Measurements from ENCODE around the gene MPPED2.

Gene MPPED2

GRCh38 chr11:30535818-30536217 lies 50.3 kb downstream of the MPPED2 start:
- Histone ChIP-seq H3K79me2 (ENCODE audit: low read length) (no peaks in the 10 kb centered on the region), H3K4me1 (ENCODE audit: low read length) (no peaks in the 10 kb centered on the region), H3K9me3 (replicated peaks; ENCODE audit: insufficient read depth, low read length) (no peaks in the 10 kb centered on the region), H3K27ac (ENCODE audit: low read length) (no peak overlapping the region), H3K9me2 (replicated peaks; ENCODE audit: insufficient read depth, low read length) (no peaks in the 10 kb centered on the region), H3K9ac (ENCODE audit: low read length) (no peak overlapping the region), H3K4me3 (ENCODE audit: low read length) (no peak overlapping the region), H3F3A (ENCODE audit: insufficient read depth, low read length) (no peaks in the 10 kb centered on the region), H2AFZ (ENCODE audit: low read length) (no peak overlapping the region), H3K36me3 (replicated peaks; ENCODE audit: insufficient read depth, low read length) (no peaks in the 10 kb centered on the region), H4K20me1 (ENCODE audit: insufficient read depth, low read length) (no peaks in the 10 kb centered on the region), H3K4me2 (ENCODE audit: low read depth, low read length) (no peak overlapping the region), H3K27me3 (replicated peaks; ENCODE audit: insufficient read depth, low read length) (no peaks in the 10 kb centered on the region)
- TF ChIP-seq EZH2 (optimal IDR thresholded peaks at IDR 0.05; ENCODE audit: low read depth, low read length) (no peak), EZH2phosphoT487 (IDR thresholded peaks at IDR 0.05; ENCODE audit: low read length) (no peak)
- no peak for DNase-seq

- Histone ChIP-seq H3K27ac (ENCODE audit: low read length) (no peak overlapping the region), H3K4me3 (ENCODE audit: low read length) (no peak overlapping the region), H2AFZ (ENCODE audit: low read length) (no peak overlapping the region), H4K20me1 (ENCODE audit: insufficient read depth, low read length) (no peaks in the 10 kb centered on the region), H3K4me1 (ENCODE audit: low read length) (no peaks in the 10 kb centered on the region), H3K9me3 (replicated peaks; ENCODE audit: insufficient read depth, low read length) (no peaks in the 10 kb centered on the region), H3K27me3 (replicated peaks; ENCODE audit: insufficient read depth, low read length) (no peaks in the 10 kb centered on the region), H3K79me2 (ENCODE audit: low read length) (no peaks in the 10 kb centered on the region), H3K9ac (ENCODE audit: low read length) (no peak overlapping the region), H3F3A (ENCODE audit: insufficient read depth, low read length) (no peaks in the 10 kb centered on the region), H3K9me2 (replicated peaks; ENCODE audit: insufficient read depth, low read length) (no peaks in the 10 kb centered on the region), H3K36me3 (replicated peaks; ENCODE audit: insufficient read depth, low read length) (no peaks in the 10 kb centered on the region), H3K4me2 (ENCODE audit: low read depth, low read length) (no peak overlapping the region)
- TF ChIP-seq EZH2 (optimal IDR thresholded peaks at IDR 0.05; ENCODE audit: low read depth, low read length) (no peak), CTCF (IDR thresholded peaks at IDR 0.05; ENCODE audit: low read length) (no peak), EZH2phosphoT487 (IDR thresholded peaks at IDR 0.05; ENCODE audit: low read length) (no peak)
- no peak for DNase-seq
Measured at GRCh38 chr11:30533445-30533947, 52.7 kb downstream of the MPPED2 start.

GRCh38 chr11:30527566-30527965 lies 58.6 kb downstream of the MPPED2 start:
- Histone ChIP-seq H3K4me2 (ENCODE audit: low read depth, low read length) (no peak overlapping the region), H3K36me3 (replicated peaks; ENCODE audit: insufficient read depth, low read length) (no peaks in the 10 kb centered on the region), H3K27me3 (replicated peaks; ENCODE audit: insufficient read depth, low read length) (no peaks in the 10 kb centered on the region), H3K4me3 (ENCODE audit: low read length) (no peak overlapping the region), H4K20me1 (ENCODE audit: insufficient read depth, low read length) (no peaks in the 10 kb centered on the region), H3K27ac (ENCODE audit: low read length) (no peak overlapping the region), H3K4me1 (ENCODE audit: low read length) (no peaks in the 10 kb centered on the region), H3K9me3 (replicated peaks; ENCODE audit: insufficient read depth, low read length) (no peaks in the 10 kb centered on the region), H3F3A (ENCODE audit: insufficient read depth, low read length) (no peaks in the 10 kb centered on the region), H3K9ac (ENCODE audit: low read length) (no peak overlapping the region), H3K9me2 (replicated peaks; ENCODE audit: insufficient read depth, low read length) (no peaks in the 10 kb centered on the region), H2AFZ (ENCODE audit: low read length) (no peak overlapping the region), H3K79me2 (ENCODE audit: low read length) (no peaks in the 10 kb centered on the region)
- no peak for DNase-seq
- TF ChIP-seq EZH2 (optimal IDR thresholded peaks at IDR 0.05; ENCODE audit: low read depth, low read length) (no peak), CTCF (IDR thresholded peaks at IDR 0.05; ENCODE audit: low read length) (no peak), EZH2phosphoT487 (IDR thresholded peaks at IDR 0.05; ENCODE audit: low read length) (no peak)

- H3K79me2 ChIP-seq (ENCODE audit: low read length), result no peaks in the 10 kb centered on the region
- no peaks in the 10 kb centered on the region for H3K4me1 ChIP-seq (ENCODE audit: low read length)
- no peaks in the 10 kb centered on the region for H3F3A ChIP-seq (ENCODE audit: insufficient read depth, low read length)
- H3K4me2 ChIP-seq (ENCODE audit: low read depth, low read length), result no peak overlapping the region
- no peaks in the 10 kb centered on the region for H3K27me3 ChIP-seq (replicated peaks; ENCODE audit: insufficient read depth, low read length)
- H3K9me3 ChIP-seq (replicated peaks; ENCODE audit: insufficient read depth, low read length), result no peaks in the 10 kb centered on the region
- no peaks in the 10 kb centered on the region for H3K36me3 ChIP-seq (replicated peaks; ENCODE audit: insufficient read depth, low read length)
- no peak overlapping the region for H3K4me3 ChIP-seq (ENCODE audit: low read length)
- H3K9ac ChIP-seq (ENCODE audit: low read length), result no peak overlapping the region
- H3K27ac ChIP-seq (ENCODE audit: low read length), result no peak overlapping the region
- no peaks in the 10 kb centered on the region for H3K9me2 ChIP-seq (replicated peaks; ENCODE audit: insufficient read depth, low read length)
- H2AFZ ChIP-seq (ENCODE audit: low read length), result no peak overlapping the region
- H4K20me1 ChIP-seq (ENCODE audit: insufficient read depth, low read length), result no peaks in the 10 kb centered on the region
- DNase-seq, result no peak
- TF ChIP-seq EZH2phosphoT487 (IDR thresholded peaks at IDR 0.05; ENCODE audit: low read length), result no peak
- no peak for TF ChIP-seq CTCF (IDR thresholded peaks at IDR 0.05; ENCODE audit: low read length)
- no peak for TF ChIP-seq EZH2 (optimal IDR thresholded peaks at IDR 0.05; ENCODE audit: low read depth, low read length)
Measured at GRCh38 chr11:30526558-30526957, 59.6 kb downstream of the MPPED2 start.
